Measurements from ENCODE around the gene NCKAP5.

Gene NCKAP5

GRCh38 chr2:132681766-132682165 is 886.5 kb downstream of the NCKAP5 start:
- Histone ChIP-seq H3K4me3 (ENCODE audit: low read depth, low read length, poor library complexity, severe bottlenecking) (no peak overlapping the region), H3K4me1 (ENCODE audit: insufficient read depth, low read length, severe bottlenecking) (no peaks in the 10 kb centered on the region), H3K9me3 (ENCODE audit: low read length) (no peaks in the 10 kb centered on the region), H3K27me3 (ENCODE audit: insufficient read depth, low read length) (no peaks in the 10 kb centered on the region), H3K9me2 (ENCODE audit: low read depth, low read length) (no peaks in the 10 kb centered on the region), H3K4me2 (ENCODE audit: low read length) (no peak overlapping the region), H3F3A (ENCODE audit: insufficient read depth, low read length) (no peaks in the 10 kb centered on the region), H3K9ac (ENCODE audit: low read length) (no peak overlapping the region), H2AFZ (ENCODE audit: low read length) (no peak overlapping the region), H3K79me2 (ENCODE audit: insufficient read depth, low read length) (no peaks in the 10 kb centered on the region), H4K20me1 (ENCODE audit: insufficient read depth, low read length) (no peaks in the 10 kb centered on the region), H3K27ac (ENCODE audit: low read depth, low read length, poor library complexity, severe bottlenecking) (no peak overlapping the region), H3K36me3 (ENCODE audit: insufficient read depth, low read length) (no peaks in the 10 kb centered on the region)
- TF ChIP-seq EZH2 (IDR thresholded peaks at IDR 0.05; ENCODE audit: borderline replicate concordance, low read length) (no peak), CTCF (IDR thresholded peaks at IDR 0.05; ENCODE audit: low read length) (no peak)

- Histone ChIP-seq H2AFZ (ENCODE audit: low read length) (no peak overlapping the region), H3K79me2 (ENCODE audit: insufficient read depth, low read length) (no peaks in the 10 kb centered on the region), H3K27me3 (ENCODE audit: insufficient read depth, low read length) (no peaks in the 10 kb centered on the region), H3K4me2 (ENCODE audit: low read length) (no peak overlapping the region), H3F3A (ENCODE audit: insufficient read depth, low read length) (no peaks in the 10 kb centered on the region), H3K4me3 (ENCODE audit: low read depth, low read length, poor library complexity, severe bottlenecking) (no peak overlapping the region), H3K27ac (ENCODE audit: low read depth, low read length, poor library complexity, severe bottlenecking) (no peak overlapping the region), H3K36me3 (ENCODE audit: insufficient read depth, low read length) (no peaks in the 10 kb centered on the region), H3K9me2 (ENCODE audit: low read depth, low read length) (no peaks in the 10 kb centered on the region), H3K9ac (ENCODE audit: low read length) (no peak overlapping the region), H4K20me1 (ENCODE audit: insufficient read depth, low read length) (no peaks in the 10 kb centered on the region), H3K9me3 (ENCODE audit: low read length) (no peaks in the 10 kb centered on the region), H3K4me1 (ENCODE audit: insufficient read depth, low read length, severe bottlenecking) (no peaks in the 10 kb centered on the region)
- TF ChIP-seq EZH2 (IDR thresholded peaks at IDR 0.05; ENCODE audit: borderline replicate concordance, low read length) (no peak), CTCF (IDR thresholded peaks at IDR 0.05; ENCODE audit: low read length) (no peak)
Observed at GRCh38 chr2:132680544-132680943, 887.7 kb downstream of the NCKAP5 start.

- Histone ChIP-seq H3K27ac (ENCODE audit: low read depth, low read length, poor library complexity, severe bottlenecking) (no peak overlapping the region), H3K4me2 (ENCODE audit: low read length) (no peak overlapping the region), H3K27me3 (ENCODE audit: insufficient read depth, low read length) (no peaks in the 10 kb centered on the region), H3K4me1 (ENCODE audit: insufficient read depth, low read length, severe bottlenecking) (no peaks in the 10 kb centered on the region), H3K4me3 (ENCODE audit: low read depth, low read length, poor library complexity, severe bottlenecking) (no peak overlapping the region), H3K79me2 (ENCODE audit: insufficient read depth, low read length) (no peaks in the 10 kb centered on the region), H2AFZ (ENCODE audit: low read length) (no peak overlapping the region), H4K20me1 (ENCODE audit: insufficient read depth, low read length) (no peaks in the 10 kb centered on the region), H3K9me3 (ENCODE audit: low read length) (no peaks in the 10 kb centered on the region), H3K9me2 (ENCODE audit: low read depth, low read length) (no peaks in the 10 kb centered on the region), H3K36me3 (ENCODE audit: insufficient read depth, low read length) (no peaks in the 10 kb centered on the region), H3K9ac (ENCODE audit: low read length) (no peak overlapping the region), H3F3A (ENCODE audit: insufficient read depth, low read length) (no peaks in the 10 kb centered on the region)
- TF ChIP-seq CTCF (IDR thresholded peaks at IDR 0.05; ENCODE audit: low read length) (no peak), EZH2 (IDR thresholded peaks at IDR 0.05; ENCODE audit: borderline replicate concordance, low read length) (no peak)
Observed at GRCh38 chr2:132678483-132678882, 889.8 kb downstream of the NCKAP5 start.
